ENCODE results near the gene LAMA2. TPM values are rescaled to one million over a fixed set of nuclear protein-coding genes. Genes with fewer than 3 reads are reported as not detected.

The LAMA2 gene
- total RNA-seq, 1 experiment from 2014 or later = 4.2 TPM

- Histone ChIP-seq H2BK5ac (ENCODE audit: insufficient read length, low read length) (no peak overlapping the region), H2AFZ (ENCODE audit: low read length) (no peak overlapping the region), H2AK5ac (ENCODE audit: insufficient read length, low read length) (no peak overlapping the region), H3K23me2 (ENCODE audit: insufficient read length, low read depth, low read length, poor library complexity, severe bottlenecking) (no peaks in the 10 kb centered on the region), H4K8ac (replicated peaks; ENCODE audit: insufficient read length, low read depth, low read length) (no peak overlapping the region), H2BK15ac (ENCODE audit: low read depth, low read length) (no peak overlapping the region), H3K18ac (ENCODE audit: insufficient read length, low read depth, low read length) (no peak overlapping the region), H3K9me3 (ENCODE audit: control insufficient read depth, low read depth, low read length) (no peaks in the 10 kb centered on the region), H3K9ac (ENCODE audit: extremely low read depth, insufficient read length, low read length) (no peak overlapping the region), H3K79me2 (ENCODE audit: insufficient read depth, low read length) (no peaks in the 10 kb centered on the region), H3K4ac (ENCODE audit: low read depth, low read length) (no peak overlapping the region), H3K79me1 (ENCODE audit: insufficient read depth, low read depth, low read length, poor library complexity, severe bottlenecking) (no peaks in the 10 kb centered on the region), H4K91ac (ENCODE audit: insufficient read length, low read depth, low read length) (no peak overlapping the region), H3K4me2 (ENCODE audit: insufficient read depth, insufficient read length, low read length) (no peak overlapping the region), H3K27me3 (ENCODE audit: insufficient read depth, low read length) (no peaks in the 10 kb centered on the region), H2BK120ac (ENCODE audit: low read depth, low read length, poor library complexity, severe bottlenecking) (no peak overlapping the region), H2BK12ac (ENCODE audit: insufficient read length, low read depth, low read length) (no peak overlapping the region), H3K23ac (ENCODE audit: insufficient read length, low read depth, low read length) (no peak overlapping the region), H4K20me1 (ENCODE audit: control insufficient read depth, insufficient read depth, insufficient read length) (no peaks in the 10 kb centered on the region), H3K56ac (ENCODE audit: insufficient read length, low read depth, low read length) (no peak overlapping the region), H4K5ac (ENCODE audit: insufficient read length, low read depth, low read length) (no peak overlapping the region), H3T11ph (ENCODE audit: low read length) (no peak overlapping the region), H2BK20ac (ENCODE audit: low read depth, low read length, poor library complexity, severe bottlenecking) (no peak overlapping the region), H3K14ac (ENCODE audit: insufficient read depth, low read length) (no peak overlapping the region), H3K4me1 (ENCODE audit: insufficient read depth, low read length) (no peaks in the 10 kb centered on the region), H3K27ac (ENCODE audit: insufficient read length, low read depth, low read length) (no peak overlapping the region)
- Mint-ChIP-seq H3K27ac (no peak overlapping the region), H3K4me1 (peaks cover 0 to 5% of the 10 kb centered on the region in 2 experiments; a peak in 2 of 4 replicates), H3K36me3 (ENCODE audit: insufficient read depth in 1 of 3, low read depth in 3 of 3) (no peaks in the 10 kb centered on the region), H3K4me3 (no peak overlapping the region), H3K9me3 (no peaks in the 10 kb centered on the region), H3K27me3 (ENCODE audit: low read depth) (no peaks in the 10 kb centered on the region)
- DNase-seq = no peak
- no CpG with 5 or more reads among the region's 1 CpG for WGBS (ENCODE audit: extremely low coverage, insufficient read length, low lambda C conversion rate)
- no peak for TF ChIP-seq CTCF (conservative IDR thresholded peaks at IDR 0.05)
These were observed 300.3 kb downstream of the LAMA2 start for GRCh38 chr6:129183187-129183591.
